Testis (tissue), 2 donors: ENCODE measurements around the gene DNAJC30.
A peak's percentile ranks its signal among the peaks of the same experiment; 100 is the strongest.

ENCODE experiments used
- POLR2A ChIP-seq: fragments of 450-650 bp; IDR thresholded peaks from one replicate; pipeline ENCODE4 v1.6.1; 2017; ENCODE audit warnings: antibody characterized with exemption, mild to moderate bottlenecking, moderate library complexity
- TF ChIP-seq, protein P1 (sequence below), 3 experiments: fragments of 450-650 bp in 2 of 3; fragments of 200-600 bp in 1 of 3; sonication (generic) in 1 of 3; IDR thresholded peaks; one replicate each; pipeline ENCODE4 v1.5.1; 2016 to 2019; ENCODE audit warnings: antibody characterized with exemption in 3 of 3, mild to moderate bottlenecking in 2 of 3, moderate library complexity in 1 of 3

DNA sequence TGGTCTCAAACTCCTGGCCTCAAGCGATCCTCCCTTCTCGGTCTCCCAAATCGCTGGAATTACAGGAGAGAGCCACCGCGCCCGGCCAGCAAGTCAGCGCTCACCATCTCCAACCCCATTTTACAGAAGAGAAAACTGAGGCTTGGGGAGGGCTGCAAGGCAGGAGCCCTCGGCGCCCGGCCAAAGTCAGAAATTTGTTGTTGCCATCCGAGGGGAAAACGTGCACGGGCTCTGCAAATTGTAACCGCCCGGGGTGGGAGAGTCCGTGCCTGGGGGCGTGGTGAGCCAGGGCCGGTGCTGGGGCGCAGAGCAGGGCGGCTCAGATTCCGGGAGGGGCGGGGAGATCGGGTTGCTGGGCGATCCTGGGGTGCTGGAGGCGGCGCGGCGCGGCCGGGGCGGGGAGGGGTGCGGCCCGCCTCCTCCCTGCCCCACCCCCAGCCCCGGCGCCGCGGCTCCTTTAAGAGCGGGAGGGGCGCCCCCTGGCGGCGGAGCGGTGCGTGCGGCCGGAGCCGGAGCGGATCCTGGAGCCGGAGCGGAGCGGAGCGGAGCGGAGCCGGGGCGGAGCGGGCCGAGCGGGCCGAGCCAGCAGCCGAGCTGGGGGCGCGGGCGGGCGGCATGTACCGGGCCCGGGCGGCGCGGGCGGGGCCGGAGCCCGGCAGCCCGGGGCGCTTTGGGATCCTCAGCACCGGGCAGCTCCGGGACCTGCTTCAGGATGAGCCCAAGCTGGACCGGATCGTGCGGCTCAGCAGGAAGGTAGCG lies 15.7 kb downstream of the DNAJC30 start, which contains the start of gene VPS37D:
- TF ChIP-seq, protein P1, sequence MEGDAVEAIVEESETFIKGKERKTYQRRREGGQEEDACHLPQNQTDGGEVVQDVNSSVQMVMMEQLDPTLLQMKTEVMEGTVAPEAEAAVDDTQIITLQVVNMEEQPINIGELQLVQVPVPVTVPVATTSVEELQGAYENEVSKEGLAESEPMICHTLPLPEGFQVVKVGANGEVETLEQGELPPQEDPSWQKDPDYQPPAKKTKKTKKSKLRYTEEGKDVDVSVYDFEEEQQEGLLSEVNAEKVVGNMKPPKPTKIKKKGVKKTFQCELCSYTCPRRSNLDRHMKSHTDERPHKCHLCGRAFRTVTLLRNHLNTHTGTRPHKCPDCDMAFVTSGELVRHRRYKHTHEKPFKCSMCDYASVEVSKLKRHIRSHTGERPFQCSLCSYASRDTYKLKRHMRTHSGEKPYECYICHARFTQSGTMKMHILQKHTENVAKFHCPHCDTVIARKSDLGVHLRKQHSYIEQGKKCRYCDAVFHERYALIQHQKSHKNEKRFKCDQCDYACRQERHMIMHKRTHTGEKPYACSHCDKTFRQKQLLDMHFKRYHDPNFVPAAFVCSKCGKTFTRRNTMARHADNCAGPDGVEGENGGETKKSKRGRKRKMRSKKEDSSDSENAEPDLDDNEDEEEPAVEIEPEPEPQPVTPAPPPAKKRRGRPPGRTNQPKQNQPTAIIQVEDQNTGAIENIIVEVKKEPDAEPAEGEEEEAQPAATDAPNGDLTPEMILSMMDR (IDR thresholded peaks at IDR 0.05), result peak; percentile 81 to 98 (median 92)
- TF ChIP-seq POLR2A, result no peak
